Activated T-helper 1 cell treated with anti-CD3 and anti-CD28 coated beads, Interleukin-2, amount 50 U/mL, for 16 hours (primary cell): ENCODE data around the gene MED13.
"Not testable (repeated sequence)": the region's sequence is repeated elsewhere in the genome, so short reads cannot be mapped to it uniquely, and the experiment has no call there.

Experiments
- DNase-seq, 2 donors: peaks; one replicate each; pipeline ENCODE4 v3.0.0-alpha.2; 2020; ENCODE audit warnings: low read depth in 1 of 2, low spot score in 1 of 2

Gene MED13

DNA sequence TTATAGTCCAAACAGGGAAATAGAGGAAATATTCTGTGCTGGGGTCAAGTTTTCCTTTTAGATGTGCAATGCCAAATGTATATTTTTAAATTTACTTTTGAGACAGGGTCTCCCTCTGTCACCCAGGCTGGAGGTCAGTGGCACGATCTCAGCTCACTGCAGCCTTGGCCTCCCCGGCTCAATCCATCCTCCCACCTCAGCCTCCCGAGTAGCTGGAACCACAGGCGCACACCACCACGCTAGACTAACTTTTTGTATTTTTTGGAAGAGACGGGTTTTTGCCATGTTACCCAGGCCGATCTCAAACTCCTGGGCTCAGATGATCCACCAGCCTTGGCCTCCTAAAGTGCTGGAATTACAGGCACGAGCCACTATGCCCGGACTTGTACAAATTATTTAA lies 25.8 kb upstream of the MED13 start:
- no peak for DNase-seq

DNA sequence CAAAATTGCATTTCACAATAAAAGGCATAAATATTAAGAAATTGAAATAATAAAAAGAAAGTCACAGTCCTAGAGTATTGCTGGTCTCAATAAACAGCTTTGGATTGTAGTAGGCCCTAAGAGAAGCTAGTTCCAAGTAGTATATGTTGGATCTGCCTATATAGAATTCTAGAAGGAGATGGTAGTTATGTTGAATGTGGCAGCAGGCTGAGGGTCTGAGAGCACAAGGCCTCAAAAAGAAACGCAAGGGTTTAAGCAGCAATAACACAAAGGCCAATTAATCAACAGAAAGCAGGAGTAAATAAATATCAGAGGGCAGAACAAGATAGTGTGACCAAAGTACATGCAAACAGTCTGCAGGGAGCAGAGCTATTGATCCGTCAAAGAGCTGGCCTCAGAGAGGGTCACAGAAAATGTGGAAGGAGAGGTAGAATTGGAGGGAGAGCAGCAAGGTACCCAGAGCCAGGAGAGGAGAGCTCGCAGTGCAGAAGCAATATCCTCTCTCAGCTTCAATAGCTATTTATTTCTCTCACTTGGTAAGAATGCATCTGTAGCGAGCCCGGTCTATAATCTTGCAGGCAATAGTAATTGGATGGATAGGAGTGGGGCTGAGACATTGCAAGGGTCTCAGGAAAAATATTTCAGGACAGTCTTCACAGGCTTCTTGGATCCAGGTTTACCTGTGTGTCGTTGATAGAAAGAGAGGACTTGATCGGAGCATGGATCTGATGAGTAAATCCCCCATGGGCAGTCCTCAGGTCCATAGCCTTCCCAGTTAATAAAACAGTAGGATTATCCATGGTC lies 25.1 kb upstream of the MED13 start:
- no peak for DNase-seq

DNA sequence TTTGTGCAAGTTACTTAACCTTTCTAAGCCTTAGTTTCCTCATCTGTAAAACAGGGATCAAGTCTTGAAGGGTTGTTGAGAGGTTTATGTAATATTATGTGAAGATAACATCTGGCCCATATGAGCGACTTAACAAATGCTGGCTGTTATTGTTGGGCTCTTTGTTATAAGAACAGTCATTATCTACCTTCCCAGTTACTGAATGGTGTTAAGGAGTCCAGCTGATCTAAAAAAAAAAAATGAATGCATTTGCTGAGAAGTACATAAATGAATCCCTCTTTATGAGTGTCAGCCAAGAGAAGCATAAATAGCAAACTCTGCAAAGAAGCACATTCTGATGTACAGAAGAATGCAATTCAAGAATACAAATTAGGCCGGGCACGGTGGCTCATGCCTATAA lies 24.3 kb upstream of the MED13 start:
- DNase-seq, result no peak

DNA sequence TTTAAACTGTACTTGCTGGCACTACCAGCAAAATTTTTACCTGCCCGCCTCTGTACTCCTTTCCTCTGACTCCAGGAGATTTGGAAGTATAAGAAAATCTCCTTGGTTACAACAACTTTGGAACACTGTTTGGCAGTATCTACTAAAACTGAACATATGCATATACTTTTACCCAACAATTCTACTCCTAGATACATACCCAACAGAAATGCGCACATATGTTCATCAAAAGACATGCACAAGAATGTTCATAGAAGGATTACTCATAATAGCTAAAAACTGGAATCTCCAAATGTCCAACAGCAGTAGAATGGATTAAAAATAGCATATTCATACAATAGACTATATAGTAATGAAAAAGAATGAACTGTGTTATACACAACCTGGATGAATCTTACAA lies 21.7 kb upstream of the MED13 start:
- DNase-seq, result no peak

DNA sequence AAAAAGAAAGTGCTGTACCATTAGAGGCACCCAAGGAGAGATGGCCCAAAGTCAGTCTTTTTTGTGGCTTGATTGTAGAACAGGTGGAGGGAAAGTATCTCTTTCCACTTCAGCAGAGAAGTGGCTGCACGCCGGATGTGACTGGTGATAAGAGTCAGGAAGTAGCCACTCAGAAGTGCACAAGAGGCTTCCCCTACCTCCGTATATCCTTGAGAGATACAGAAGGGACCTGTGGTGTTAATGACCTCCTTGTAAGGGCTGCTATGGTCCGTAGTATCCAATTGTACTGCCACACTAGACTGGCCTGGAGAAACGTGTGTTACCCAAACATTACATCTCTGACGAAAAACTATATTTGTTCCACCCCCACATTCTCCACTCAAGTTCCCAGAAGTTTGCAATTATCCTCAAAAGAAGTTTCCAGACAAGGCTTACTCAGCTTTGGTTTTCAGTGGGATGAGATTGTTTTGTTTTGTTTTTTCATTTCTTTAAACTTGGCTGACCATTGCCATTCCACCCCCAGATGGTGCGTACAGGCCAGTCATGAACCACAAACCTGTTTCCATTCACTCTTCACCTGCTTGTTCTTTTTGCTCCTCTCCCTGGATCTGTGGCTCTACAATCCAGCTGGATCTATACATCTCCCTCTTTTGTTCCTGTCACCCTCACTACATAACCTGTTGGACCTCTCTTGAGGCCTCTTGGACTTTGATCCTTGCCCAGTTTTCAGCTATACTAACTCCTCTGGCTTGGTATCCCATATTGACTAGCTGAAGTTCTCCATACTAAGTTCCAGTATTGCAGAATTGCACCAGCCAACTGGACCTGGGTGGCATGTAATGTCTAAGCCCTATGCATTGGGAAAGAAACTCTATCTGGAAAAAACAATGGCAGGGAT lies 20.7 kb upstream of the MED13 start:
- DNase-seq, result no peak

DNA sequence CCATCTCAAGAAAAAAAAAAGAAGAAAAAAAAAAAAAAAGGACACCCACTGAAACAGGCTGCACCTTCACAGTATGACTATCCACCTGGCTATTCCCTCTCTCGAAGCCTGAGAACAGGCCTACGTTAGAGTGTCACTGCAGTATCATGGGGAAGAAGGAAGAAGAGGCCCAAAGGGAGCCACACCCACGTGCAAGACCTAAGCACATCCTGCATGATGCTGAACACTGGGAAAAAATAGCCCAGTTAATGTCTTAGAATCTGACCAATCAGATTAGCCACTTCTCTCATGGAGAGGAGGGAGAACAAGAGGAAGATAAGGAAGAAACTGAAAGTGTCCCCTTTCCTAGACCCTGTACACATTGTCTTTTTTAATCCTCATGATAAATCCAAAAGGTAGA lies 19.5 kb upstream of the MED13 start:
- DNase-seq, result no peak

DNA sequence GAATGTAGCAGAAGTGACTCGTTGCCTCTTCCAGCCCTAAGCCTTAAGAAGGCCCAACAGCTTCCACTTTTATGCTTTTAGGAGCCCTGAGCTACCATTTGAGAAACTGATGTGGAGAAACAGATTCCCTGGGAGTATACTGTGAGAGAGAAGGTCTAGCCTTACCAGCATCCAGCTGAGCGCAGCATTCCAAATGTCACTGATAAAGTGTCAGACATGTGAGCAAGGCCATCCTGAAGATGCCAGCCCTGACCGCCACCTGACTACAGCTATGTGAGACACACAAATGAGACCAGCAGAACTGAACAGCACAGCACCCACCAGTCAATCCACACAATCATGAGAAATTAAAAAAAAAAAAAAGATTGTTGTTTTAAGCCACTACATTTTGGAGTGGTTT lies 18.6 kb upstream of the MED13 start:
- no peak for DNase-seq

DNA sequence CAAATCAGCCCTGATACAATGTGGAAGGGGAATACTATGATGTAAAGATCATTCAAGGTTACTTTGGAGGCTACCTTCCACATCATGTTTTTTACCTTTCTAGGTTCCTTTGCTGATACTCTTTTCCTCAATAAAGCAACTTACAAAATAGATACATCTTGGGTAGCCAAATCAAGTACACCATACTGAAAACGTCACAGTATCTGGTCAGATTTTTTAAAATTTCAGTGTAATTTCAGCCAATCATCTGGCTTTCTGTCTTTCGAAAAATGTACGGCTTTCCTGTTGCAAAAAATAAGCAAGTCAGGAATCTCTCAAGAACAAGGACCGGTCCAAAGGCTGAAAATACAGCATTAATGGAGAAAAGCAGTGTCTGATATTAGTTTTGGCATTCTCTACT lies 15.6 kb upstream of the MED13 start:
- no peak for DNase-seq

DNA sequence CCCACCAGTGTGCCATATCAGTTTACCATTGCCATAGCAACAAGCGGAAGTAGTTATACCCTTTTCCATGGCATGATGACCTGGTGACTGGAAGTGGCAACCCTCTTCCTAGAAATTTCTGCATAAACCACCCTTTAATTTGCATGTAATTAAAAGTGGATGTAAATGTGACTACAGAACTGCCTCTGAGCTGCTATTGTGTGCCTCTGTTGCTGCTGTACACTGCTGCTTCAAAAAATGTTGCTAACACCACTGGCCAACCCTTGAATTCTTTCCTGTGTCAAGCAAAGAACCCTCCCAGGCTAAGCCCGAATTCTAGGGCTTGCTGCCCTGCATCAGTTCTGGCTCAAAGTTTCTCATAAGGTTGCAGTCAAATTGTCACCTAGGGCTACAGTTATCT lies 12.9 kb upstream of the MED13 start:
- DNase-seq, result no peak

DNA sequence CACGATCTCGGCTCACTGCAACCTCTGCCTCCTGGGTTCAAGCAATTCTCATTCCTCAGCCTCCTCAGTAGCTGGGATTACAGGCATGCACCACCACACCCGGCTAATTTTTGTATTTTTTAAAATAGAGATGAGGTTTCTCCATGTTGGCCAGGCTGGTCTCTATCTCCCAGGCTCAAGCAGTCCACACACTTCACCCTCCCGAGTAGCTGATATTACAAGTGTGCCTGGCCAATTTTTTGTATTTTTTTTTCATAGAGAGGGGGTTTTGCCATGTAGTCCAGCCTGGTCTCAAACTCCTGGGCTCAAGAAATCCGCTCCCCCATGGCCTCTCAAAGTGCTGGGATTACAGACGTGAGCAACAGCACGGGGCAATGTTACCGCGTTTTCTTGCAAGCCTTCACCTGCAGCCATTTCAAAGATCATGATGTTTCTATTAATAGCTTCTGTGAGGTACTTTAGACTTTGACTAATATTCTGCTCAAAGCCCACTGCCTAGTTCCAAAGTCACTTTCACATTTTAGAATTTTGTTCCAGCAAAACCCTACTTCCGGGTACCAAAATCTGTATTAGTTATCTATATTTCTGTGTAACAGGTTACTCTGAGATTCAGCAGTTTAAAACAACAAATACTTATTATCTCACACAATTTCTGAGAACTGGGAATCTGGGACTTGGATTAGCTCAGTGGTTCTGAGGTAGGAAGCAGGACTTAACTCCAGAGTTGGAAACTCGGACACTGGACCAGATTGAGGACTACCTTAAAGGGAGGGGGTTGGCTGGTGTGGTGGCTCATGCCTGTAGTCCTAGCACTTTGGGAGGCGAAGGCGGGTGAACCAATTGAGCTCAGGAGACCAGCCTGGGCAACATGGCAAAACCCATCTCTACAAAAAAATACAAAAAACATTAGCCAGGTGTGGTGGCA lies 12.0 kb upstream of the MED13 start:
- DNase-seq, result no peak

DNA sequence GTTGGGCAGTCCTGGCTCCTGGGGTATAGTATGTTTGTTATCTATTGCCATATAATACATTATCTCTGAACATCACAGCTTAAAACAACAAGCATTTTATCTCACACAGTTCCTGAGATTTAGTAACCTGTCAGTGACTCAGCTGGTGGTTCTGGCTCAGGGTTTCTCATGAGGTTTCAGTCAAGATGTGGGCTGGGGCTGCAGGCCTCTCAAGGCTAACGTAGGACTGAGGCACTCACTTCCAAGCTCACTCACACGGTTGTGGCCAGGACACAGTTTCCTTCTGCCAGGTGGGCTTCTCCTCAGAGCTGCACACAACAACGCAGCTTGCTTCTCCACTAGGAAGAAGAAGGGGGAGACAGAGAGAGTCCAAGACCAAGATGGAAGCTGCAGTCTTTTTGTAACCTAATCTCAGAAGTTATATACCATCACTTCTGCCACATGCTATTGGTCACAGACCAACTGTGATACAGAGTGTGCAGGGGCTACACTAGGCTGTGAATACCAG lies 10.3 kb upstream of the MED13 start:
- DNase-seq, result no peak

DNA sequence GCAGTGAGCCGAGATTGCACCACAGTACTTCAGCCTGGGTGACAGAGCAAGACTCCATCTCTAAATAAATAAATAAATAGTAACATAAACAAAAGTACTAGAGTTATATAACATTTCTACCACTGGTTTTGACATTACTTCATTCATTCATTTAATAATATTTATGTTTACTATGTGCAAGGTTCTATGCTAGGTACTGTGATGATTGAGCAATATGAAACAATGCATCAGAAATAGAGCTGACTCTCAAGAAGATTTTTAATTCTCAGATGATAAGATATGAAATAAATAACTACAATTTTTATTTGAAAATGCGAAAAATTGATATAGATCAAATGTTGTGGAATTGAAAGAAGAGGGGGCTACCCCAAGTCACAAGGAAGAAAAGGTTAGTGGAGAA lies 8.9 kb upstream of the MED13 start:
- DNase-seq, result no peak

DNA sequence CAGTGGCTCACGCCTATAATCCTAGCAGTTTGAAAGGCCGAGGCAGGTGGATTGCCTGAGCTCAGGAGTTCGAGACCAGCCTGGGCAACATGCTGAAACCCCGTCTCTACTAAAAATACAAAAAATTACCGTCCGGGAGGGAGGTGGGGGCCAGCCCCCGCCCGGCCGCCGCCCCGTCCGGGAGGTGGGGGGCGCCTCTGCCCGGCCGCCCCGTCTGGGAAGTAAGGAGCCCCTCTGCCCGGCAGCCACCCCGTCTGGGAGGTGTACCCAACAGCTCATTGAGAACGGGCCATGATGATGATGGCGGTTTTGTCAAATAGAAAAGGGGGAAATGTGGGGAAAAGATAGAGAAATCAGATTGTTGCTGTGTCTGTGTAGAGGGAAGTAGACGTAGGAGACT lies 7.8 kb upstream of the MED13 start:
- DNase-seq, result not testable (repeated sequence)

DNA sequence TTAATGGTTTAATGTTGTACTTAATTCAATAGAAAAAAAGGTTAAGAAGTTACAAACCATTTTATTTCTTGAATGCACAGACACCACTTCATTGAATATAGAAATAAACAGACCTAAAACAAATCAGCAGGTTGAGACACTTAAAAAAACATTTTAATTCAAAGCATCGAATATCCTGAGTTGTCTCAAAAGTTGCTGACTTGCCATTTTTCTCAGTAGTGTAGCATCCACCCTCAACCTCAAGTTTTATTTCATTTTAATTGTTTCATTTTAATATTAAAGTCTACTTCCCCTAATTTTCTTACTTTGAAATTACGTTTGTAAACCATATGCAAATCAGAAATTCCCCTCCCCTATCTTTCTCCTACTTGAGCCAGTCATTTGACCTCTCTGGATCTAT lies 5.8 kb upstream of the MED13 start:
- DNase-seq, result no peak

DNA sequence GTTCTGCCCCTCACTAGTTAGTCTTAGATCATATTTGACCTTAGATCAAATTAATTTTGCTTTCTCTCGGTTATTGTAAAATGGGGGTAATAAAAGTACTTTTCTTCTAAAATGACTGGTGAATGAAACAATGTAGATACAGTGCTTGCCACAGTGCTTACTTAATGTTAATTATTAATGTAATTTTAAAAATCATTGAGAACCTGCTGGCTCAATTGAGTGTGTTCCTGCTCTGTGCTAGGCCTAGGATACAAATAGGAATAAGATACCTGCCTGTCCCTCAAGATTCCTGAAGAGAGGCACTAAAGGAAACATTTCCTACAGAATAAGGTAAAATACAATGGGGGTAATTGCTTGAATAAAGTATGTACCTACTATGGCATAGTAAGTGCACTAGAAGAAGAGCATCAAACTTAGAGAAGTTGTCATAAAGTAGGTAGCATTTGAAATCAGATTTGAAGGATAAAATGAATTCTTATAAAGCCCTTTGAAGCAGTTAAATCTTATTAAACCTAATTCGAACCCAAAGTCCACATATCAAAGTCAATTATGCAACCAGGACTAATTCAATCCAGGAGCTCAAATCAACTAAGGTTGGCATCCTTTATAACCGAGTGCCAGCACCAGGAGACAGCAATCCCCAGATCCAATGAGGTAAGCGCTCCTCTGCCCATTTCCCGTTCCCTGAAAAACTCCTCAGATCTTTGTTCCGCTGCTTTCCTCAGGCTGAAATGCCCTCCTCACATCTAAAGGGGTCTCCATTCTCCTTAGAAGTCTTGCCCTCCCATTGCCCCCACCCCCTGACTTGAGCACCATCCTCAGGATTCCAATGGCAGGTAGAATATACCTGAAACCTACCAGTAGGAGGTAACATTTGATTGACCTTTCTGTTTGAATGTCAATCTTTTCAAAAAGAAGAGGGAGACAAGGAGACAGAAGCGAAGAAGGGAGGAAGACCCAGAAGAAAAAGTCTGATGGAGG lies 2.4 kb upstream of the MED13 start:
- no peak for DNase-seq

DNA sequence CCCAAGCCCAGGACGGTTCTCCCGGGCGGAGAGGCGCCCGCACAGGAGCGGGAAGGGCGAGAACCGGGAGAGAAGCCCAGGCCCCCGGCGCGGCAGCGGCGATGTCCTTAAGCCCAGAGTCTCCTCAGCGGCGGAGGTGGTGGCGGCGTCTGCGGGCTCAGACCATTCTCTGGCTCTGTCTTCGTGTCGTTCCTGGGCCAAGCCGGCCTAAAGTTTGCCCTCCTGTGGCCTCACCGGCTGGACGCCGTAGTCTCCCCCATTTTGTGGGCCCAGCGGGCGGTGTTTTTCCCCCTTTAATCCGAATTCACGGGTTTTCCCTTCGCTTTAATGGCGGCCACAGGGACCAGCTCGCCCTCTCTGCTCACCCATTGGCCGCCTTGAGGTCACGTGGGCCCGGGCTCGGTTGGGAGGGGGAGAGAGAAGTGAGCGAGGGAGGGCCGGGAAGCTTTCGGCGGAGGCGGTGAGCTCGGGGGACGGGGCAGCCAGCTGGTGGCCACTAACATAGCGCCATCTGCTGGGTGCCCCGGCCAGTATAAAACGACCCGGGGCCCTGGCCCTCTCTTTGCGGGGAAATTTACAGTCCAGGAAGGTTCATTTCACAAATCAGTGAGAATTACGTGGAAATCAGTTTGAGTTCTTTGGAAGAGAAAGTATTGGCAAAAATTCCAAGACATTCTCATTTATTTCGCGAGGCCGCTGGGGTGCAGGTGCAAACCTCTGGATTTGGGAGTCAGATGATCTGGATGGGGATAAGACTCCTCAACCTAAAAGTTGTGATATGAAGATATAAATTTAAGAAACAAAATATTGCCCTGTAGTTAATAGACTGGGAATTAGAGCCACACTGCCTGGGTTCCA lies 762 bp upstream of the MED13 start:
- DNase-seq, result peak; percentile 98 to 99

DNA sequence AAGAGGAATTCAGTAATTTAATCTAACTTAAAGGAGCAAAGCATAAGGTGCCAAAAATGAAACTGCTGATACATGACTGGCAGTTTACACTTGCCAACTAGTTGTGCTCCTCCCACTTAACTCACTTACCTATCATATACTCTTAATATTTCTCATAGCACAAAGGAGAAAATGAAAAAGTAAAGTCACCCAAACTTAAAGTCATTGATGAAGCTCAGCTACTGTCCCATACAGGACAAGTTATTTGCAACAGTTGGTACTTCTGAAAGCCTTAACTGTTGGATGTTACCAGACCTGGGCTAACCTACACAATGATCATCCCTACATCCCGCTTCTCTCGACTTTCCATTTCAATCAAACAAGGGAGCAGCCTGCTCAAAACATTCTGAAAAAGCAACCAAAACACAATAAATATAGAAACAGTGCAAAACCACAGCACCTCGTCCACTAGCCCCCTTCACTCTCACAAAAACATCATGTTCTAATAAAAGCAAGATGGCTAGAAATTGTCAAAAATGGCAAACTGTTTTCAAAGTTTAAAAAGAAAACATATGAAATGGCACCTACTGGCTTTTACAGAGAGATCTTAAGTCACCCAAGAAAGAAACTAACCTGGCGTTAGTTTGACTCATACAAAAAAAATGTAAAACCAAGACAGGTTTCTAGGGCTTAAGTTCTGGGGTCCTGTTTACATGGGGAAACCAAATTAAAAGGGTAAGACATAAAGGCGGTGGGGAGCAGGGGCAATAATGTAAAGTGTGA lies 868 bp downstream of the MED13 start:
- DNase-seq, result no peak

DNA sequence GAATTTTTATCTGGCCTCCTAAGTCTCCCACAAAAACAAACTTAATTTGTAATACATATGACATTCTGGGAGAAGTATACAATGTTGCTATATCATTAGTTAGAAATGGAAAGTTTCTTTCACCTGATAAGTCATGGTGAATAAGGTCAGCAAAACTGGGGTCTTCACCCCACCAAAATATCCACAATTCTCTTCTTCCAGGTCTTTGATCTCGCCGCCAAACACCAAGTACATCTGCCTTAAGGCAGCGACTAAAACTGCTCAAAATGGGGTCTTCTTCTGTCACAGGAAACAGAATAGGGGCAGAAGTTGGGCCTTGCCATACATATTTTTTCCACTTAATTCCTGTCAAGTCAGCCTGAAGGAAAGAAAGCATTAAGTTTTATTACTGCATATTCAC lies 2.1 kb downstream of the MED13 start:
- no peak for DNase-seq
